Fibroblast of mammary gland (primary cell): ENCODE results near the gene STK10.
A peak's percentile ranks its signal among the peaks of the same experiment; 100 is the strongest.
"Not testable (repeated sequence)": the region's sequence is repeated elsewhere in the genome, so short reads cannot be mapped to it uniquely, and the experiment has no call there.

ENCODE experiments used
- DNase-seq: peaks from one replicate; pipeline ENCODE4 v3.0.0-alpha.2; 2010; ENCODE audit warnings: low read depth
- H3K4me3 ChIP-seq: 2 replicates; pipeline ENCODE4 v1.5.1; 2011; ENCODE audit warnings: low read depth, mild to moderate bottlenecking, low read length, moderate library complexity; ENCODE audit not compliant: control insufficient read depth
- CTCF ChIP-seq: conservative IDR thresholded peaks from 2 replicates; pipeline ENCODE4 v1.5.1; 2011; ENCODE audit warnings: low read depth, low read length, inconsistent platforms; ENCODE audit not compliant: control insufficient read depth, insufficient read depth

The STK10 gene

DNA sequence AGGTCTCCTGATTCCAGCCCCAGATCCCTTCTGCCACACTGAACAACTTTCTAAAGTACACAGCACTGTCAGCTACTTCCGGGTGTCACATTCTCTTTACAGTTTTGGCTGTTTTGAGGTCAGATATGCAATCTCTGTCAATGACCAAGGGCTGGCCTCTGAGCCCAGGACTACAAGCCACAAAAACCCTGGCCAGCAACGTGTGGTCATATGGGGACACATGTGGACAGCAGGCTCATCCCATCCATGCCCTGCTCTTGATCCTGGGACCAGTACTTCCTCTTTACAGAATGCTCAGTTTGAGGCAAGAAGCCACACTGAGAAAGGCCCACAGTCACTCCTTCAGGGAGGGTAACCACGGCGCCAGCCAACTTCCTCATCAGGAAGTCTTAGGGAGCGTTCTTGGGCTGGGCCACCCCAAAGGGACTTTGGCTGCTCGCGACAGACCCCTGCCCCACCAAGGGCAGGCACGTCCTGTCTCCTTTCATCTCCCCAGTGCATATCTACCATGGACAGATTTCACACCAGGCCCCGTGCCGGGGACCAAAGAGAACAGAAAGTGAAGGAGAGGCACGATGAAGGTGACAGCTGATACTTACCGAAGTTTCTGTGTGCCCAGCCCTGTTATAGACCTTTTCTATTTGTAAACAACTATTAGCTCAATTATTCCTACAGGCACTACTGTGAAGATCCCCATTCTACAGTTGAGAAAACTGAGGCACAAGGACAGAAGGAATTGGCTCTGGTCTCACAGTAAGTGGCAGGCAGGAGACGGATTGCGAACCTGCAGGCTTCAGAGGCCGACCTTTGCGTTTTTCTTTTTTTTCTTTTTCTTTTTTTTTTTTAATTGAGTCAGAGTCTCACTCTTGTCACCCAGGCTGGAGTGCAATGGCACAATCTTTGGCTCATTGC lies 37.3 kb downstream of the STK10 start:
- no peak overlapping the region for H3K4me3 ChIP-seq
- TF ChIP-seq CTCF = no peak
- DNase-seq = peak; percentile 42

GRCh38 chr5:172149481-172149880 lies 38.5 kb downstream of the STK10 start:
- H3K4me3 ChIP-seq, DNase-seq: not testable (repeated sequence)

DNA sequence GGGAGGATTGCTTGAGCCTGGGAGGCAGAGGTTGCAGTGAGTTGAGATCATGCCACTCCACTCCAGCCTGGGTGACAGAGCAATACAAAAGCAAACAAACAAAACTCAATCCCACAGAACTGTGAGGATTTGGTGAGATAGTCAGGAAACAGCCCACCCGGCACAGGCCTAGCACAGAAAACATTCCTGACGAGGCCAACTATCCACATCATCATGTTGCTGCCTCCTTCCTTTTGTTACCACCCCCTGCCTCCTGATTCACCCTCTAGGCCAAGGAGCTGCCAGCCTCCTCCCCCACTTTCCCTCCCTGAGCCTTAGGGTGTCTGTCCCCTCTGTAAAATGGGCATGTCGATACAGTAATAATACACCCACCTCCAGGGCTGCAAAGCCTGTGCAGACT lies 39.0 kb downstream of the STK10 start:
- no peak overlapping the region for H3K4me3 ChIP-seq
- TF ChIP-seq CTCF = no peak
- peak; percentile 75 for DNase-seq

GRCh38 chr5:172148381-172148780 lies 39.6 kb downstream of the STK10 start:
- no peak for DNase-seq
- no peak for TF ChIP-seq CTCF
- no peak overlapping the region for H3K4me3 ChIP-seq

GRCh38 chr5:172147857-172148256 lies 40.2 kb downstream of the STK10 start:
- no peak for DNase-seq
- H3K4me3 ChIP-seq = no peak overlapping the region
- no peak for TF ChIP-seq CTCF

DNA sequence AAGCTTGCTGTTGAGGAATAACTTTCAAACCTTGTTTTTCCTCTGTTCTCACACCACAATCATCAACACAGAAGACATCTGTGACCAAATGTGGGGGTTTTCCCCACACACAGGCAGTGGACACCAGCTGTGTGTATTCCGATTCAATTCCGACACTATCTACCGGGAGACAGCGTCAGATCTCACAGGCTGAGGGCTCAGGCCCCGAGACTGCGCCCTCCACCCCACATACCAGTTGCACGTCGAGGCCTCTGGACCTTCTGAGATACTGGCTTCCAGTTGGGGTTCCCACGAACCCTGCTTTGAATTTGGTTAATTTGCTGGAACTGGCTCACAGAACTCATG lies 41.3 kb downstream of the STK10 start:
- no peak overlapping the region for H3K4me3 ChIP-seq
- TF ChIP-seq CTCF = no peak
- DNase-seq = no peak

DNA sequence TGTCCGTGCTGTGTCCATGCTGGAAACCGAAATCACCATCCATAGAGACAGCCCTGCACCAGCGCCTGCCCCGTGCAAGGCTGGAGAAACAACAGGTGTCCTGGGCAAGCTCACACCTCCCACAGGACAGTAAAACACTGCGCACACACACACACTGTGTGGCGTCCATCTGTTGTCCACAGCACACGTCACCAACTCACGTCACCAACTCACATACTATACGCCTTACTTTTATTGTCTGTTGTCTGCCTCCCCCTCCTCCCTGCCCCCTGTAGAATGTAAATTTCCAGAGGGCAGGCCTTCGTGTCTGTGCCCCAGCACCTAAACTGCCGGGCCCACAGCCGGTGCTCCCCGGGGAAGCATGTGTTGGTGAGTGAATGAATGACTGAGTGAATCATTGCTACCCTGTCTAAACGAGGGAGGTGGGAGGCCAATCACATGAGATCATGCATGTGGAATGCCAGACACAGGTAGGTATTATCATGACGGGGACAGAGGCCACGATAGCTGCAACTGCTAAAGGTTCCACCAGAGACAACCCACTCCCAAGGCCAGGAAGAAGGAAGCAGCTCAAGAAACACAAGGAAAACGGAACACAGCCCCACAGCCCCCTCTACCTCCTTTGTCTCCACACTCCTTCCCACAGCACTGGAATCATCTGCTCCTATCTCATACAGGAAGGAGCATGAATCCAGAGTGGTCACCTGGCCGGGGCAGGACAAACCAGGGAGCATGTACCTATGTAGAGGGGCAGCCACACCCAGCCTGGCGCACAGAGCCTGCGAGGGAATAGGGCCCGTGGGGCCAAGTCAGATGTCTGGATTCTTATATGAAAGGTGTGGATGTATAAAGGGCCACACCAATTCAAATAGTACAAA lies 41.9 kb downstream of the STK10 start:
- no peak for DNase-seq
- H3K4me3 ChIP-seq = no peak overlapping the region
- no peak for TF ChIP-seq CTCF
